ENCODE data around the gene AGMAT. TPM values are rescaled to one million over a fixed set of nuclear protein-coding genes. Genes with fewer than 3 reads are reported as not detected.

Gene AGMAT
- total and polyA plus RNA-seq, 2 of the 13 experiments (the other 11 are each of a cell fraction or from before 2014, with no cell fraction given), result 59.1 to 174 TPM

DNA sequence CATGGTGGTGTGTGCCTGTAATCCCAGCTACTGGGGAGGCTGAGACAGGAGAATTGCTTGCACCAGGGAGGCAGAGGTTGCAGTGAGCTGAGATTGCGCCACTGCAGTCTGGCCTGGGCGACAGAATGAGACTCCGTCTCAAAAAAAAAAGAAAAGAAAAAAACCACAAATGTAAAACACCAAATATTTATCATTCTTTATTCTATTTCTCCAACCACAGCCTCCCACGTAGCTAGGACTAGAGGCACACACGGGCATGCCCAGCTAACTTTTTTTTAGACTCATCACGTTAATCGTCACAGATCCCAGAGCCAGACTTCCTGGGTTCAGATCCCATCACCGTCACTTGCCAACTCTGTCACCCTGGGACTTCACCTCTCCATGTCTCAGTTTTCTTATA lies 44.7 kb downstream of the AGMAT start (continued):
- TF ChIP-seq, protein P1, sequence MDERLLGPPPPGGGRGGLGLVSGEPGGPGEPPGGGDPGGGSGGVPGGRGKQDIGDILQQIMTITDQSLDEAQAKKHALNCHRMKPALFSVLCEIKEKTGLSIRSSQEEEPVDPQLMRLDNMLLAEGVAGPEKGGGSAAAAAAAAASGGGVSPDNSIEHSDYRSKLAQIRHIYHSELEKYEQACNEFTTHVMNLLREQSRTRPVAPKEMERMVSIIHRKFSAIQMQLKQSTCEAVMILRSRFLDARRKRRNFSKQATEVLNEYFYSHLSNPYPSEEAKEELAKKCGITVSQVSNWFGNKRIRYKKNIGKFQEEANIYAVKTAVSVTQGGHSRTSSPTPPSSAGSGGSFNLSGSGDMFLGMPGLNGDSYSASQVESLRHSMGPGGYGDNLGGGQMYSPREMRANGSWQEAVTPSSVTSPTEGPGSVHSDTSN (CRISPR knock-in tag; IDR thresholded peaks at IDR 0.05), result no peak
- TF ChIP-seq, protein P2, sequence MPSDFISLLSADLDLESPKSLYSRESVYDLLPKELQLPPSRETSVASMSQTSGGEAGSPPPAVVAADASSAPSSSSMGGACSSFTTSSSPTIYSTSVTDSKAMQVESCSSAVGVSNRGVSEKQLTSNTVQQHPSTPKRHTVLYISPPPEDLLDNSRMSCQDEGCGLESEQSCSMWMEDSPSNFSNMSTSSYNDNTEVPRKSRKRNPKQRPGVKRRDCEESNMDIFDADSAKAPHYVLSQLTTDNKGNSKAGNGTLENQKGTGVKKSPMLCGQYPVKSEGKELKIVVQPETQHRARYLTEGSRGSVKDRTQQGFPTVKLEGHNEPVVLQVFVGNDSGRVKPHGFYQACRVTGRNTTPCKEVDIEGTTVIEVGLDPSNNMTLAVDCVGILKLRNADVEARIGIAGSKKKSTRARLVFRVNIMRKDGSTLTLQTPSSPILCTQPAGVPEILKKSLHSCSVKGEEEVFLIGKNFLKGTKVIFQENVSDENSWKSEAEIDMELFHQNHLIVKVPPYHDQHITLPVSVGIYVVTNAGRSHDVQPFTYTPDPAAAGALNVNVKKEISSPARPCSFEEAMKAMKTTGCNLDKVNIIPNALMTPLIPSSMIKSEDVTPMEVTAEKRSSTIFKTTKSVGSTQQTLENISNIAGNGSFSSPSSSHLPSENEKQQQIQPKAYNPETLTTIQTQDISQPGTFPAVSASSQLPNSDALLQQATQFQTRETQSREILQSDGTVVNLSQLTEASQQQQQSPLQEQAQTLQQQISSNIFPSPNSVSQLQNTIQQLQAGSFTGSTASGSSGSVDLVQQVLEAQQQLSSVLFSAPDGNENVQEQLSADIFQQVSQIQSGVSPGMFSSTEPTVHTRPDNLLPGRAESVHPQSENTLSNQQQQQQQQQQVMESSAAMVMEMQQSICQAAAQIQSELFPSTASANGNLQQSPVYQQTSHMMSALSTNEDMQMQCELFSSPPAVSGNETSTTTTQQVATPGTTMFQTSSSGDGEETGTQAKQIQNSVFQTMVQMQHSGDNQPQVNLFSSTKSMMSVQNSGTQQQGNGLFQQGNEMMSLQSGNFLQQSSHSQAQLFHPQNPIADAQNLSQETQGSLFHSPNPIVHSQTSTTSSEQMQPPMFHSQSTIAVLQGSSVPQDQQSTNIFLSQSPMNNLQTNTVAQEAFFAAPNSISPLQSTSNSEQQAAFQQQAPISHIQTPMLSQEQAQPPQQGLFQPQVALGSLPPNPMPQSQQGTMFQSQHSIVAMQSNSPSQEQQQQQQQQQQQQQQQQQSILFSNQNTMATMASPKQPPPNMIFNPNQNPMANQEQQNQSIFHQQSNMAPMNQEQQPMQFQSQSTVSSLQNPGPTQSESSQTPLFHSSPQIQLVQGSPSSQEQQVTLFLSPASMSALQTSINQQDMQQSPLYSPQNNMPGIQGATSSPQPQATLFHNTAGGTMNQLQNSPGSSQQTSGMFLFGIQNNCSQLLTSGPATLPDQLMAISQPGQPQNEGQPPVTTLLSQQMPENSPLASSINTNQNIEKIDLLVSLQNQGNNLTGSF (CRISPR knock-in tag; IDR thresholded peaks at IDR 0.05), result no peak
- TF ChIP-seq RFXAP (CRISPR knock-in tag; IDR thresholded peaks at IDR 0.05; ENCODE audit: borderline replicate concordance) (no peak), ZFAT (CRISPR knock-in tag; conservative IDR thresholded peaks at IDR 0.05) (no peak)

DNA sequence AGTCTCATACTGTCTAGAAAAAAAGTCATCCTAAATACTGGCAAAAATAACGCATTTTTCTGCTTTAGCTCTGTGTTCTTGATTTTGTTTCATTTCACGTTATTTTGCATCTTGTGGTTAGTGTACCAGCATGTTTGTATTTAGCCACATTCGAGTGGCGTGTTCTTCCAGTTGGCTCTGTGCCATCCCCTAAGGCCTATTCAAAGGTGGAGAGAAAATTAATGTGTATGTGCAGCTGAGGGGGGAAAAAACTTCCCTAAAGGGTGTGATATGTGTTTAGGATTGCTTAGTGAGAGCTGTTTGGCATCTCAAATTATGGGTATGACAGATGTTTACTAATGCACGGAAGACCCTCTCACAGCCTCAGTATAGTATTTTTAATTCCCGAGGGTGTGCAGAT lies 46.1 kb downstream of the AGMAT start:
- no TSS peak for BruUV-seq (replicated peaks)
- Histone ChIP-seq H3K4me2 (ENCODE audit: low read depth, low read length) (no peak overlapping the region), H3K4me3 (replicated peaks in 1 of 3; ENCODE audit: insufficient read depth in 1 of 3, low read depth in 2 of 3, low read length in 3 of 3) (no peak overlapping the region), H2AFZ (ENCODE audit: low read length) (no peak overlapping the region), H3K9ac (ENCODE audit: insufficient read depth, low read depth, low read length) (no peak overlapping the region), H3K36me3 (replicated peaks in 1 of 2; ENCODE audit: control insufficient read depth in 1 of 2, insufficient read depth in 2 of 2, low read length in 2 of 2) (peaks cover 8 to 26% of the 10 kb centered on the region in 2 experiments), H3K27me3 (ENCODE audit: control insufficient read depth in 1 of 2, insufficient read depth in 2 of 2, low read length in 2 of 2) (no peaks in the 10 kb centered on the region), H3K9me3 (ENCODE audit: low read length) (no peaks in the 10 kb centered on the region), H3K4me1 (ENCODE audit: insufficient read depth, low read length) (no peaks in the 10 kb centered on the region), H4K20me1 (ENCODE audit: insufficient read depth, low read length) (no peaks in the 10 kb centered on the region), H3K27ac (ENCODE audit: extremely low read length, insufficient read depth, low read length) (no peak overlapping the region), H3K79me2 (ENCODE audit: insufficient read depth, low read length) (no peaks in the 10 kb centered on the region)
- CTCF ChIA-PET (ENCODE audit: low intra/inter-chr PET ratio, low total read pairs), result no interaction called here
- ATAC-seq, result no peak
- TF ChIP-seq, protein P3, sequence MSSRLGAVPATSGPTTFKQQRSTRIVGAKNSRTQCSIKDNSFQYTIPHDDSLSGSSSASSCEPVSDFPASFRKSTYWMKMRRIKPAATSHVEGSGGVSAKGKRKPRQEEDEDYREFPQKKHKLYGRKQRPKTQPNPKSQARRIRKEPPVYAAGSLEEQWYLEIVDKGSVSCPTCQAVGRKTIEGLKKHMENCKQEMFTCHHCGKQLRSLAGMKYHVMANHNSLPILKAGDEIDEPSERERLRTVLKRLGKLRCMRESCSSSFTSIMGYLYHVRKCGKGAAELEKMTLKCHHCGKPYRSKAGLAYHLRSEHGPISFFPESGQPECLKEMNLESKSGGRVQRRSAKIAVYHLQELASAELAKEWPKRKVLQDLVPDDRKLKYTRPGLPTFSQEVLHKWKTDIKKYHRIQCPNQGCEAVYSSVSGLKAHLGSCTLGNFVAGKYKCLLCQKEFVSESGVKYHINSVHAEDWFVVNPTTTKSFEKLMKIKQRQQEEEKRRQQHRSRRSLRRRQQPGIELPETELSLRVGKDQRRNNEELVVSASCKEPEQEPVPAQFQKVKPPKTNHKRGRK (CRISPR knock-in tag; IDR thresholded peaks at IDR 0.05), result no peak
- TF ChIP-seq ATF1 (CRISPR knock-in tag; IDR thresholded peaks at IDR 0.05) (no peak), TGIF2 (CRISPR knock-in tag; IDR thresholded peaks at IDR 0.05) (no peak), SRF (IDR thresholded peaks at IDR 0.05; ENCODE audit: low read depth, low read length) (no peak), KAT7 (CRISPR knock-in tag; IDR thresholded peaks at IDR 0.05; ENCODE audit: borderline replicate concordance) (no peak), SRSF4 (IDR thresholded peaks at IDR 0.05; ENCODE audit: low read depth, low read length, poor library complexity, severe bottlenecking) (no peak), SMC3 (IDR thresholded peaks at IDR 0.05; ENCODE audit: low read length) (no peak), MIXL1 (CRISPR knock-in tag; IDR thresholded peaks at IDR 0.05) (no peak), ZNF263 (CRISPR knock-in tag; IDR thresholded peaks at IDR 0.05) (no peak), PHF5A (CRISPR knock-in tag; IDR thresholded peaks at IDR 0.05; ENCODE audit: low read depth, unreplicated experiment) (no peak), SP4 (CRISPR knock-in tag; IDR thresholded peaks at IDR 0.05) (no peak), CEBPG (CRISPR knock-in tag; IDR thresholded peaks at IDR 0.05) (no peak)
- TF ChIP-seq, protein P4, sequence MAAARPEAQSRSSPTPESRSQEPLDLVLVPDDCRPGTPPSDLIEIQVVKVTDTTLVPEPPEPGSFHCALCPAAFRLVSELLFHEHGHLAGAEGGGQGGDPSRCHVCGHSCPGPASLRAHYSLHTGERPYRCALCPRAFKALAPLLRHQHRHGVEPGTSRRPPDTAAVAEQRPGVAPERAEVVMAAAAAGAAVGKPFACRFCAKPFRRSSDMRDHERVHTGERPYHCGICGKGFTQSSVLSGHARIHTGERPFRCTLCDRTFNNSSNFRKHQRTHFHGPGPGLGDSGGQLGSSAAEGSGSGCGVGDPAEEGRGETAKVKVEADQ (CRISPR knock-in tag; IDR thresholded peaks at IDR 0.05; ENCODE audit: borderline replicate concordance), result no peak
- in situ Hi-C loops (cut with HindIII; ENCODE audit: extremely low pct_ligation_motif_present, low pct_unique_long_range_greater_than_20kb) (no loop called here), intact Hi-C loops (cut with micrococcal nuclease; ENCODE audit: unreplicated experiment) (no loop called here)
- no peak for FAIRE-seq
- POLR2A ChIA-PET, result no interaction called here
- WGBS (ENCODE audit: low lambda C conversion rate), result 90% methylated on average over 6 of the region's 6 CpGs
- no peak for DNase-seq (ENCODE audit: low spot score)
